Left colon (tissue), 2 donors: ENCODE data around the gene TYRO3. TPM values are rescaled to one million over a fixed set of nuclear protein-coding genes. Genes with fewer than 3 reads are reported as not detected.
A peak's percentile ranks its signal among the peaks of the same experiment; 100 is the strongest.

Experiments used
- ATAC-seq: fragments of 200-7000 bp; cut with Tn5 transposase; one replicate; pipeline ENCODE4 v1.9.1; 2020; ENCODE audit warnings: mild to moderate bottlenecking, moderate library complexity
- DNase-seq, 2 donors: peaks; one replicate each; pipeline ENCODE4 v3.0.0-alpha.2; 2020
- intact Hi-C, 2 donors: fragments of 100-400 bp; cut with DNase I in 1 of 2; cut with micrococcal nuclease in 1 of 2; formaldehyde crosslinking; loops; one replicate each; pipeline versions ENCODE4 v1.11.2 to v1.14.0; 2022; cut with DNase I, micrococcal nuclease
- long read RNA-seq: library from polyadenylated mRNA; unstranded; transcript quantifications from one replicate; pipeline ENCODE4 v2.0.0, GENCODE V29; 2021
- total RNA-seq, 2 donors: library from RNA; stranded (reverse); fragmentation: NEBNext Ultra II Directional; extraction: Animal tissue kit (Norgen Biotek cat#: 25700); gene quantifications; one replicate each; pipeline ENCODE4 v1.2.1, GENCODE V29; 2021
- donor health status: DM: no; HTN: no; CAD: no.
- donor health status: DM: yes; HTN: yes; CAD: no.

TYRO3 gene
- 1 to 10 TPM; 2.0 to 2.6 TPM for total RNA-seq
- long read RNA-seq: 0 reads

GRCh38 chr15:41558400-41559238, at the start of gene TYRO3:
TSS of gene TYRO3 (plus strand) at chr15:41559212. CDS start at chr15:41559258, 46 bp downstream.
- intact Hi-C loops: no loop called here
- DNase-seq: peak; percentile 56 to 69
- peak; percentile 89 for ATAC-seq

- DNase-seq (no peak), ATAC-seq (no peak)
- intact Hi-C loops: no loop called here
These were observed 48.3 kb upstream of the TYRO3 start for GRCh38 chr15:41510728-41511127.

- peak in 1 of 2 donors; percentile 69 for DNase-seq
- intact Hi-C loops: no loop called here
- ATAC-seq: peak; percentile 59
These were observed 47.6 kb upstream of the TYRO3 start for GRCh38 chr15:41511331-41511898.

GRCh38 chr15:41511899-41512369, 47.1 kb upstream of the TYRO3 start:
- ATAC-seq (peak; percentile 24), DNase-seq (peak in 1 of 2 donors; percentile 46)
- intact Hi-C loops: no loop called here

- DNase-seq: peak in 1 of 2 donors; percentile 25
- peak; percentile 15 for ATAC-seq
- intact Hi-C loops: no loop called here
These were observed 46.5 kb upstream of the TYRO3 start for GRCh38 chr15:41512512-41512939.

- peak in 1 of 2 donors; percentile 65 for DNase-seq
- intact Hi-C loops: no loop called here
- ATAC-seq: peak; percentile 40
These were observed 46.0 kb upstream of the TYRO3 start for GRCh38 chr15:41512940-41513505.

- DNase-seq (peak; percentile 46 to 47), ATAC-seq (peak; percentile 30)
- intact Hi-C loops: no loop called here
These were observed 45.3 kb upstream of the TYRO3 start, which contains the start of gene LTK for GRCh38 chr15:41513506-41514227. TSS of gene LTK (minus strand) at chr15:41513827. CDS start at chr15:41513709, 118 bp downstream.

- no peak for DNase-seq
- no peak for ATAC-seq
- intact Hi-C loops: no loop called here
These were observed 41.0 kb upstream of the TYRO3 start for GRCh38 chr15:41517895-41518449.

- no peak for ATAC-seq
- DNase-seq: no peak
- intact Hi-C loops: no loop called here
These were observed 38.4 kb upstream of the TYRO3 start for GRCh38 chr15:41520636-41521035.

GRCh38 chr15:41521614-41522013, 37.4 kb upstream of the TYRO3 start:
- intact Hi-C loops: no loop called here
- no peak for ATAC-seq
- no peak for DNase-seq

- intact Hi-C loops: no loop called here
- no peak for DNase-seq
- no peak for ATAC-seq
These were observed 35.9 kb upstream of the TYRO3 start for GRCh38 chr15:41523097-41523496.

GRCh38 chr15:41530363-41530956, 28.6 kb upstream of the TYRO3 start:
- ATAC-seq (no peak), DNase-seq (no peak)
- intact Hi-C loops: no loop called here

GRCh38 chr15:41535544-41535943, 23.5 kb upstream of the TYRO3 start:
- intact Hi-C loops: no loop called here
- no peak for DNase-seq
- ATAC-seq: no peak

- ATAC-seq (no peak), DNase-seq (no peak)
- intact Hi-C loops: no loop called here
These were observed 22.1 kb upstream of the TYRO3 start for GRCh38 chr15:41536866-41537265.

GRCh38 chr15:41543521-41543870, 15.5 kb upstream of the TYRO3 start:
- DNase-seq (no peak), ATAC-seq (peak; percentile 44)
- intact Hi-C loops: no loop called here

- ATAC-seq (no peak), DNase-seq (peak; percentile 26 to 40)
- intact Hi-C loops: no loop called here
These were observed 14.4 kb upstream of the TYRO3 start for GRCh38 chr15:41544650-41545015.

GRCh38 chr15:41545218-41545617, 13.8 kb upstream of the TYRO3 start:
- ATAC-seq (no peak), DNase-seq (no peak)
- intact Hi-C loops: no loop called here
